ENCODE data around the gene GYS2.

The GYS2 gene

GRCh38 chr12:21571046-21571445, 33.6 kb downstream of the GYS2 start:
- in situ Hi-C loops (cut with MboI; ENCODE audit: low pct_unique_long_range_greater_than_20kb, low sequenced_read_pairs, unreplicated experiment), result no loop called here
- TF ChIP-seq, protein P1, sequence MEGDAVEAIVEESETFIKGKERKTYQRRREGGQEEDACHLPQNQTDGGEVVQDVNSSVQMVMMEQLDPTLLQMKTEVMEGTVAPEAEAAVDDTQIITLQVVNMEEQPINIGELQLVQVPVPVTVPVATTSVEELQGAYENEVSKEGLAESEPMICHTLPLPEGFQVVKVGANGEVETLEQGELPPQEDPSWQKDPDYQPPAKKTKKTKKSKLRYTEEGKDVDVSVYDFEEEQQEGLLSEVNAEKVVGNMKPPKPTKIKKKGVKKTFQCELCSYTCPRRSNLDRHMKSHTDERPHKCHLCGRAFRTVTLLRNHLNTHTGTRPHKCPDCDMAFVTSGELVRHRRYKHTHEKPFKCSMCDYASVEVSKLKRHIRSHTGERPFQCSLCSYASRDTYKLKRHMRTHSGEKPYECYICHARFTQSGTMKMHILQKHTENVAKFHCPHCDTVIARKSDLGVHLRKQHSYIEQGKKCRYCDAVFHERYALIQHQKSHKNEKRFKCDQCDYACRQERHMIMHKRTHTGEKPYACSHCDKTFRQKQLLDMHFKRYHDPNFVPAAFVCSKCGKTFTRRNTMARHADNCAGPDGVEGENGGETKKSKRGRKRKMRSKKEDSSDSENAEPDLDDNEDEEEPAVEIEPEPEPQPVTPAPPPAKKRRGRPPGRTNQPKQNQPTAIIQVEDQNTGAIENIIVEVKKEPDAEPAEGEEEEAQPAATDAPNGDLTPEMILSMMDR (IDR thresholded peaks at IDR 0.05; ENCODE audit: extremely low read depth, insufficient read depth, missing control alignments), result no peak
- DNase-seq (ENCODE audit: low spot score), result no peak

DNA sequence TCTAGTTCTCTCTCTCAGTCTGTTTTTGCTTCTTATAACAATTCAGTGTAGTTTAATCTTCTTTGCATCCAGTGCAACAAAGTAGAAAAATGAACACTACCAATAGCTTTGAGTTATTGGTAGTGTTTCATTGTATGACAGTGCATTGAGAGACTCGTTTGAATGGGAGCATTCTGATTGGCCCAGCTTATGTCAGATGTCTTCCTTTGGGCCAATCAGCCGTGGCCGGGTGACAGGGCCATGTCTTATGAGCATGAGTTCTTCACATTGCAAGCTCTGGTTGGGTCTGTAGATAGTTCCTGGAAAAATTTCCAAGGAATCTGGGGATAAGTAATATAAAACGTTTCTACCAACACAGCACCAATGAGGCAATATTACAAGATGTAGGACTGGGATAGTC, 36.5 kb downstream of the GYS2 start:
- TF ChIP-seq, protein P1 (IDR thresholded peaks at IDR 0.05; ENCODE audit: extremely low read depth, insufficient read depth, missing control alignments), result no peak
- in situ Hi-C loops (cut with MboI; ENCODE audit: low pct_unique_long_range_greater_than_20kb, low sequenced_read_pairs, unreplicated experiment), result no loop called here

DNA sequence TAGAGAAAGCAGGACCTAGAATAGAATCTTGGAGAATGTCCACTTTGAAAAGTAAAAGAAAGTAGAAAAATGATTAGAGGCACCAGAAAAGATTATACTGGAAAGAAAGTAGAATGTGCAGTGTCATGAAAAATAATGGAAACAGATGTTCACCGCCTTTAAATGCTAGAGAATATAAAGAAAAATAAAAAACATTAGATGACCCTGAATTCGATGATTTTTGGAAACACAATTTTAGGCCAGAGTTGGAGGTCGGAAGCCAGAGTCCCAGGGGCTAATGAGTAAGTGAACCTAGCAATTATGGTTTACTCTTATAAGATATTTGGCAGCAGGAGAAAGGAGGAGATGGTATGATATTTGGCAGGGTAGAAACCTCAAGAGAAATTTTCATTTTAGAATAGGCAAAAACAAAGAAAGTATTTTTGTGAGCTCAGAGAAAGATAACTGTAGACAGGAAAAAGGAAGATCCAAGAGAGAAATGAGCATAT, 37.7 kb downstream of the GYS2 start:
- DNase-seq (ENCODE audit: low spot score), result no peak
- TF ChIP-seq, protein P1 (IDR thresholded peaks at IDR 0.05; ENCODE audit: extremely low read depth, insufficient read depth, missing control alignments), result no peak
- in situ Hi-C loops (cut with MboI; ENCODE audit: low pct_unique_long_range_greater_than_20kb, low sequenced_read_pairs, unreplicated experiment), result no loop called here

More for the DNA sequence above, 36.5 kb downstream of the GYS2 start:
- no peak for DNase-seq (ENCODE audit: low spot score)

DNA sequence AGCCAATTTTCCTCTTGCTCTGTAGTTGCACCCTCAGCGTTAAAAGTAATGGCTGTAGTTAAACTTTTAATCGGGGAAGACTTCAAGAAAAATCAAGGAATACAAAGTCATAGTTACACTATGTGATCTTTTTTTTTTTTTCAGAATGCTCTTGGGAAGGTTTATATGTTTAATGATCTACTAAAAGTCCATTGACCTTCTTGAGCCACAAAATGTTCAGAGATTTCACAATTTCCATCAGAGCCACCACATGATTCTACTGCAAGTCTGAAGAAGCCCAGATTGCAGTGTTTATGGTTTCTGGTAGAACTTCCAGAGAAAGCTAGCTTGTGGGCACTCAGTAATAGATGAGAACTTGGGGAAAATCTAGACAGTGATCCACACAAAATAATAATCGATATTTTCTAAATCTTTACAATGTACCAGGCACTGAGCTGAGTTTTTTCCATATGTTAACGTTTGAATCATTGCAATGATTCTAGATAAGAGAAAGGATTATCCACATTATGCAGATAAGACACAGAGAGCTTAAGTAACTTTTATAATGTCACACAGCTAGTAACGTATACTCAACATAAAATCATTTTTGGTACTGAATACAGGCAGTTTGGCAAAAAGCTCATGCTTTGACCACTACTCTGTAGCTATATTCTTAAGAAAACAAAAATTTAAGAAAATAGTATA, 38.3 kb downstream of the GYS2 start:
- DNase-seq (ENCODE audit: low spot score), result no peak
- in situ Hi-C loops (cut with MboI; ENCODE audit: low pct_unique_long_range_greater_than_20kb, low sequenced_read_pairs, unreplicated experiment), result no loop called here
- TF ChIP-seq, protein P1 (IDR thresholded peaks at IDR 0.05; ENCODE audit: extremely low read depth, insufficient read depth, missing control alignments), result no peak

GRCh38 chr12:21562859-21563258, 41.8 kb downstream of the GYS2 start:
- TF ChIP-seq, protein P1 (IDR thresholded peaks at IDR 0.05; ENCODE audit: extremely low read depth, insufficient read depth, missing control alignments), result no peak
- in situ Hi-C loops (cut with MboI; ENCODE audit: low pct_unique_long_range_greater_than_20kb, low sequenced_read_pairs, unreplicated experiment), result no loop called here
- DNase-seq (ENCODE audit: low spot score), result no peak

DNA sequence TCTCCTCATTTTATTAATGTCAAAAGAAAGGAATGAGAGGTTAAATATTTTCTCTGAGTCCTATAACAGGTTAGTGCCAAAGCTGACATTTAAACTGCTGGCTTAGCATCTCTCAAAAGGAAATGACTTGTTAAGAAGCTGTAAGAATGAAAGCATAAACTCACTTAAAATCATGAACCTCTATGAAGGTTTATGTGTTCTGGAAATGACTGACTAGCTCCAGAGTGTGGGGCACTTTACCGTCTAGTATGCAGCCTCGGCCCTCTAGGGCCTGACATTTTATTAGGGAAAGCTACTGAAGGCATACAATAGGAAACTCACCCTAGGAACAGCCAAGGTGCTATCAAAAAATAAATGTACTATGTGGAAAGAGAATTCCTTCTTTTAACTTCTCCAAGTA, 43.5 kb downstream of the GYS2 start:
- TF ChIP-seq, protein P1 (IDR thresholded peaks at IDR 0.05; ENCODE audit: extremely low read depth, insufficient read depth, missing control alignments), result no peak
- no peak for DNase-seq (ENCODE audit: low spot score)
- in situ Hi-C loops (cut with MboI; ENCODE audit: low pct_unique_long_range_greater_than_20kb, low sequenced_read_pairs, unreplicated experiment), result no loop called here

Measured in GM13977 (cell line).